ENCODE measurements around the gene STKLD1. TPM values are rescaled to one million over a fixed set of nuclear protein-coding genes. Genes with fewer than 3 reads are reported as not detected.

STKLD1 gene
- total and polyA plus RNA-seq, 3 donors from 2014 or later, result 8.4 to 33.1 (median 20.9) TPM

DNA sequence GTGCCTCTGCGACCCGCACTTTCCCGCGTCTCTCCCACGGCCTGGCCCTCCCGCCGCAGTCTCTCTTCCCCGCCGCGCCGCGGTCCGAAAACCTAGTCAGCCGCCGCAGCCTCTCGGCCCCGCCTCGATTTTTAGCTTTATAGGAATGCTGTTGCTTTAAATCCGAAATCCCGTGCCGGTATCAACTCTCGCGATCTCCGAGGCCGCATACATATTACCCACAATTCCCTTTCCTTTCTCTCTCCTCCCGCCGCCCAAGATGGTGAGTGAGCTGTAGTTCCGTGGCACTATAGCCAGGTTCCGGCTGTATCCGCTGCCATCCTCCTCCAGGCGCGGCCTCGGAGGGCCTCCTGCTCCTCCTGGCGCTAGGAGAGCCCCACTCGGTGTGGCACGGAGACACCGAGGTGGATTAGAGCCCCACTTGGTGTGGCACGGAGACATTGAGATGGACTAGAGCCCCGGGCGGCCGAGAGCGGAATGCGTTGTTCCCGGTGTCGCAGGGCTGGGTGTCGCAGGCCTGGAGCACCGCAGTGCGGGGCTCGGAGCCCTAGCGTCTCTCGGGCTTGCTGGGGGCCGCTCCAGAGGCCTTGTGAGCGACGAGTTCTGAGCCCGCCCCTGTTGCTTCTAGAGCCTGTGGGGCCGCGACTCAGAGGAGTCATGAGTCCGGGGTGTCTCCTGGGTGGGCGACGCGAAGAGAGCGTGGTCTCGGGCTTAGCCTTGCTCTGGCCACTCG is 28.0 kb upstream of the STKLD1 start, which contains the start of the genes MED22 and RPL7A:
Gene MED22, minus strand, starts transcription at position 147 of the 733 bp plus-strand sequence. CDS start 1,469 bp downstream, outside the sequence.
Gene RPL7A, plus strand, starts transcription at position 234 of the 733 bp plus-strand sequence. Its CDS starts 26 bp downstream, at position 260.
- Histone ChIP-seq H3K4me1 (peaks cover 24% of the 10 kb centered on the region), H3K9me3 (no peaks in the 10 kb centered on the region), H3K4me3 (peak within 1 kb of the TSS; percentile 98 to 99), H3K36me3 (ENCODE audit: low read depth, missing control alignments) (no peaks in the 10 kb centered on the region), H3K27me3 (no peaks in the 10 kb centered on the region), H3K27ac (peak within 1 kb of the TSS; percentile 89 to 90)
- TF ChIP-seq, protein P1, sequence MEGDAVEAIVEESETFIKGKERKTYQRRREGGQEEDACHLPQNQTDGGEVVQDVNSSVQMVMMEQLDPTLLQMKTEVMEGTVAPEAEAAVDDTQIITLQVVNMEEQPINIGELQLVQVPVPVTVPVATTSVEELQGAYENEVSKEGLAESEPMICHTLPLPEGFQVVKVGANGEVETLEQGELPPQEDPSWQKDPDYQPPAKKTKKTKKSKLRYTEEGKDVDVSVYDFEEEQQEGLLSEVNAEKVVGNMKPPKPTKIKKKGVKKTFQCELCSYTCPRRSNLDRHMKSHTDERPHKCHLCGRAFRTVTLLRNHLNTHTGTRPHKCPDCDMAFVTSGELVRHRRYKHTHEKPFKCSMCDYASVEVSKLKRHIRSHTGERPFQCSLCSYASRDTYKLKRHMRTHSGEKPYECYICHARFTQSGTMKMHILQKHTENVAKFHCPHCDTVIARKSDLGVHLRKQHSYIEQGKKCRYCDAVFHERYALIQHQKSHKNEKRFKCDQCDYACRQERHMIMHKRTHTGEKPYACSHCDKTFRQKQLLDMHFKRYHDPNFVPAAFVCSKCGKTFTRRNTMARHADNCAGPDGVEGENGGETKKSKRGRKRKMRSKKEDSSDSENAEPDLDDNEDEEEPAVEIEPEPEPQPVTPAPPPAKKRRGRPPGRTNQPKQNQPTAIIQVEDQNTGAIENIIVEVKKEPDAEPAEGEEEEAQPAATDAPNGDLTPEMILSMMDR (IDR thresholded peaks at IDR 0.05), result peak in 2 of 3 experiments; percentile 19 to 27
- TF ChIP-seq POLR2A (IDR thresholded peaks at IDR 0.05), result no peak
- WGBS, 2 donors, result 1% methylated on average over 25 to 64 of the region's 64 CpGs
- DNase-seq, result peak; percentile 97
- intact Hi-C loops (cut with DNase I; ENCODE audit: low total_unique reads), result no loop called here

DNA sequence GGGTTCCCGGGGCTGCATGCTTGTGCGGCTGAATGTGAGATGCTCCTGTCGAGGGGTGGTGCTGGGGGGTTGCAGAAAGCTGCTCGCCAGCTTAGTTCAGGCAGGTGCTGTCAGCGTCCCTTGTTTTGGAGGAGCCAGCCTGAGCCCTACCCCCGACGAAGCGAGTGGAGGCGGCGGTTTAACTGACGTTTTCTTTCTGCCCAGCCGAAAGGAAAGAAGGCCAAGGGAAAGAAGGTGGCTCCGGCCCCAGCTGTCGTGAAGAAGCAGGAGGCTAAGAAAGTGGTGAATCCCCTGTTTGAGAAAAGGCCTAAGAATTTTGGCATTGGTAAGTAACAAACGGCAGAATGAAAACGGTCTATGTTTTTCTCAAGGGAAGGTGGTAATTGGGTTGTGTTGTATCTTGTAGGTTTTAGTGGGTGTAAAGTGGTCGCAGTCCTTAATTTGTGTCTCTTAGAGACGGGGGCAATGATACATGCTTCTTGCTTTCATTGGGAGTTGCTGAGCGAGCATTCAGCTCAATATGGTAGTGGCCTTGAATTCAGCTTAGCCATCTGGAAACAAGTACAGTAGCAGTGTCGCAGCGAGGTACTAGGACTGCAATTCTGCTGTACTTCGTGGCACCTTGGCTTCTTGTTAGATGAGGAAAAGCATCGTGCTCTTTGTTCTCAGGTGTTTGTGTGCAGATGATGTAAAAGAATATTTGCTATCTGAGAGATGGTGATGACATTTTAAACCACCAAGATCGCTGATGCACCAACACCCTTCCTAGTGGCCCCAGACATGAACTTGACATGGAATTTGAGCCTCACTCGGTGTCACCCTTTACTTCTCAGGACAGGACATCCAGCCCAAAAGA is 27.2 kb upstream of the STKLD1 start:
- no peaks in the 10 kb centered on the region for H3K9me3 ChIP-seq
- peak overlapping the region; percentile 98 to 99 for H3K4me3 ChIP-seq
- peak overlapping the region; percentile 89 to 90 for H3K27ac ChIP-seq
- 9 to 14% methylated on average over 24 to 25 of the region's 25 CpGs for WGBS, 2 donors
- TF ChIP-seq, protein P1 (IDR thresholded peaks at IDR 0.05), result no peak
- no peak for TF ChIP-seq POLR2A (IDR thresholded peaks at IDR 0.05)
- no peak for DNase-seq
- no peaks in the 10 kb centered on the region for H3K27me3 ChIP-seq
- peaks cover 24% of the 10 kb centered on the region for H3K4me1 ChIP-seq
- H3K36me3 ChIP-seq (ENCODE audit: low read depth, missing control alignments), result no peaks in the 10 kb centered on the region
- intact Hi-C loops (cut with DNase I; ENCODE audit: low total_unique reads), result no loop called here

DNA sequence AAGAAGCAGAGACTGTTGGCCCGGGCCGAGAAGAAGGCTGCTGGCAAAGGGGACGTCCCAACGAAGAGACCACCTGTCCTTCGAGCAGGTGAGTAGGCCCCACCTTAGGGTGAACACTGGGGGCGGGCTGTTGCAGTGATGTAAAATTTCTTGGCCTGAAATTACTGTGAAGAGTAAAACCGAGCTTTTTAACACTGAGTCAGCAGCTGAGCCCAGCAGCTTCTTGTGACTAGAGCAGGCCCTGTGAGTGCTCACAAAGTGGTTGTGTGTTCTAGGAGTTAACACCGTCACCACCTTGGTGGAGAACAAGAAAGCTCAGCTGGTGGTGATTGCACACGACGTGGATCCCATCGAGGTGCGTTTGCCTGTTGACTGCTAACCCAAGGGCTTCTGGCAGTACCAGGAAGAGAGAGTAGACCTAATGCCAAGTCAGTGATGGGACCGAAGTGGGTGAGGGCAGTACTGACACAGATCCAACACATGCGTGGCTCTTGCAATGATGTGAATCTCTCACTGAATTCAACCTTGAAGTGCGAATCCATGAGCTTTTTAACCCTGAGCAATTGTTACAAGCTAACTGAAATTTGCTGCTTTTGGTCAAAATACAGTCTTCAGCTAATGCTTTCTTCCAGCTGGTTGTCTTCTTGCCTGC is 26.1 kb upstream of the STKLD1 start:
- Histone ChIP-seq H3K27ac (no peak overlapping the region), H3K27me3 (no peaks in the 10 kb centered on the region), H3K9me3 (no peaks in the 10 kb centered on the region), H3K4me1 (peaks cover 24% of the 10 kb centered on the region), H3K4me3 (no peak overlapping the region), H3K36me3 (ENCODE audit: low read depth, missing control alignments) (no peaks in the 10 kb centered on the region)
- 80 to 81% methylated on average over 15 of the region's 15 CpGs for WGBS, 2 donors
- TF ChIP-seq, protein P1 (IDR thresholded peaks at IDR 0.05), result no peak
- TF ChIP-seq POLR2A (IDR thresholded peaks at IDR 0.05), result no peak
- no peak for DNase-seq
- intact Hi-C loops (cut with DNase I; ENCODE audit: low total_unique reads), result no loop called here

DNA sequence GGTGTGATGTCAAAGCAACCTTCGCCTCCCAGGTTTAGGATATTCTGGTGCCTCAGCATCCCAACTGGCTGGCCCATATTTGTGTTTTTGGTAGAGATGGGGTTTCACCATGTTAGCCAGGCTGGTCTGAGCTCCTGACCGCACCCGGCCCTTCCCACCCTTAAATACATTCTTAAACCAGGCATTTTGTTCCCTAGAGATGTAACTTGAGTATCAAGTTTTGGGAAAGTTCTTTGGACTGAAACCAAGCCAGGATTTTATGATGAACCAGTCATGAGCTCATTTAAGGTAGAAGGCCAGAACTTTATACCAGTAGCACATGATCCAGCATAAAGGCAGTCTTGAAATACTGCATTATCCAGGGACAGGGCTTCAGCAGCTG is 24.6 kb upstream of the STKLD1 start:
- DNase-seq, result no peak
- WGBS, 2 donors, result 81 to 86% methylated on average over 3 of the region's 3 CpGs
- no peak overlapping the region for H3K27ac ChIP-seq
- peaks cover 24% of the 10 kb centered on the region for H3K4me1 ChIP-seq
- H3K27me3 ChIP-seq, result no peaks in the 10 kb centered on the region
- intact Hi-C loops (cut with DNase I; ENCODE audit: low total_unique reads), result no loop called here
- no peak overlapping the region for H3K4me3 ChIP-seq
- H3K36me3 ChIP-seq (ENCODE audit: low read depth, missing control alignments), result no peaks in the 10 kb centered on the region
- no peak for TF ChIP-seq POLR2A (IDR thresholded peaks at IDR 0.05)
- TF ChIP-seq, protein P1 (IDR thresholded peaks at IDR 0.05), result no peak
- H3K9me3 ChIP-seq, result no peaks in the 10 kb centered on the region
